Ishikawa (cell line): ENCODE results near the gene GALNT2.

Experiments
- CEBPB ChIP-seq: IDR thresholded peaks from 2 replicates; pipeline ENCODE4 v1.6.1; 2012
- CREB1 ChIP-seq: IDR thresholded peaks from 2 replicates; pipeline ENCODE4 v1.6.1; 2012; ENCODE audit warnings: low read depth
- EGR1 ChIP-seq: IDR thresholded peaks from 2 replicates; pipeline ENCODE4 v1.6.1; 2012
- EP300 ChIP-seq: IDR thresholded peaks from 2 replicates; pipeline ENCODE4 v1.6.1; 2012; ENCODE audit warnings: borderline replicate concordance
- FOXM1 ChIP-seq: IDR thresholded peaks from 2 replicates; pipeline ENCODE4 v1.6.1; 2012; ENCODE audit warnings: low read depth, borderline replicate concordance
- MAX ChIP-seq: IDR thresholded peaks from 2 replicates; pipeline ENCODE4 v1.6.1; 2012
- NFIC ChIP-seq: IDR thresholded peaks from 2 replicates; pipeline ENCODE4 v1.6.1; 2012
- RAD21 ChIP-seq: IDR thresholded peaks from 2 replicates; pipeline ENCODE4 v1.6.1; 2012; ENCODE audit warnings: low read depth
- REST ChIP-seq: IDR thresholded peaks from 2 replicates; pipeline ENCODE4 v1.6.1; 2012; ENCODE audit warnings: low read depth, mild to moderate bottlenecking
- TAF1 ChIP-seq: IDR thresholded peaks from 2 replicates; pipeline ENCODE4 v1.6.1; 2012; ENCODE audit warnings: low read depth, mild to moderate bottlenecking
- TCF12 ChIP-seq: IDR thresholded peaks from 2 replicates; pipeline ENCODE4 v1.6.1; 2012; ENCODE audit warnings: low read depth
- TEAD4 ChIP-seq: IDR thresholded peaks from 2 replicates; pipeline ENCODE4 v1.6.1; 2012
- USF1 ChIP-seq: IDR thresholded peaks from 2 replicates; pipeline ENCODE4 v1.6.1; 2012
- YY1 ChIP-seq: IDR thresholded peaks from 2 replicates; pipeline ENCODE4 v1.6.1; 2012; ENCODE audit warnings: low read depth
- ZBTB7A ChIP-seq: IDR thresholded peaks from 2 replicates; pipeline ENCODE4 v1.6.1; 2012; ENCODE audit warnings: low read depth

The GALNT2 gene

GRCh38 chr1:230259621-230260020, 192.6 kb downstream of the GALNT2 start:
- TF ChIP-seq REST (no peak), TCF12 (no peak), EP300 (no peak), USF1 (no peak), EGR1 (no peak), TAF1 (no peak), FOXM1 (no peak), NFIC (no peak), TEAD4 (no peak), MAX (no peak), RAD21 (no peak), ZBTB7A (no peak), CREB1 (no peak), YY1 (no peak), CEBPB (no peak)

DNA sequence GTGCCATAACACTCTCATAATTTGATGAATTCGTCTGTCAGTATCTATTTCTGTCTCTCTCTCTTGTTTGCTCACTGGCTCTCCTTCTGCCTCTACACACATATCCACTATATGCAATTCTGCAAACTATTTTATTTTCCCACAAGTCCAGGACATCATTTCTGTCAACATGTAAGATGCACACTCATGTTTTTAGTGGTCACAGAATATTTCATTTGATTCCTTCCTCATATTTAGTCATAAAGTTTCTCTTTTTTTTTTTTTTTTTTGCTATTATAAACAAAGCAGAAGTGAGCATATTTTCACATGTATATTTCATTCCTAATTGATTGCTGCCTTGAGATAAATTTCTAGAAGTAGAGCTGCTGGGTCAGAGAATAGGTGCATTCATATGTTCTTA, 193.8 kb downstream of the GALNT2 start:
- TF ChIP-seq REST (no peak), TEAD4 (no peak), YY1 (no peak), EP300 (no peak), CEBPB (no peak), USF1 (no peak), EGR1 (no peak), NFIC (no peak), ZBTB7A (no peak), TCF12 (no peak), MAX (no peak), TAF1 (no peak), FOXM1 (no peak), RAD21 (no peak), CREB1 (no peak)

DNA sequence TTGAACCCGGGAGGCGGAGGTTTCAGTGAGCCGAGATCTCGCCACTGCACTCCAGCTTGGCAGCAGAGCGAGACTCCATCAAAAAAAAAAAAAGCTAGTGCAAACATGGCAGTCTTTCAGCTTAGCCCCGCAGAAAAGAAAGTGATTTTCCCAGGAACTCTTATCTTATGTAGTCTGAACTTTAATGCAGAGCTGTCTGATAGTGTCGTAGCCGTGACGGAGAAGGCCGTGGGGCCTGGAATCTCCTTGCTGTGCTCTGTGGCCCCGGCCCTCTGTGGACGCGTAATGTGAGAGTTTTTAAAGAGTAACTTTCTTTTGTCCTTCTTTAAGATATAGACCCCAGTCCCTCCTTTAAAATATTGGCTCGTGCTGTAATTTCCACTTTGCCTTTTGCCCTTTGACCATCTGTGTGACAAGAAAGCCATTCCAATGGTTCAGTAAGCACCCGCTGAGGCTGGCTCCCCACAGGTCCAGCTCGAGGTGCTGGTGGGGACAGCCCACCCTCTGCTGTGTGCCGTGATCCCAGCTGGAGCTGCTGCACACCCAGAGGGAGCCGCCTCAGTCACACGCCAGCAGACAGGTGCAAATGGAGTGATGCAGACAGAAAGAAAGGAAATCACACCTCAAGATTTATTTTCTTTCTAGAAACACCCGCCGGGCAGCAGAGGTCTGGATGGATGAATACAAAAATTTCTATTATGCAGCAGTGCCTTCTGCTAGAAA, 195.1 kb downstream of the GALNT2 start:
- TF ChIP-seq TCF12, result no peak
- TF ChIP-seq FOXM1, result no peak
- no peak for TF ChIP-seq CEBPB
- no peak for TF ChIP-seq TEAD4
- no peak for TF ChIP-seq ZBTB7A
- TF ChIP-seq TAF1, result no peak
- TF ChIP-seq USF1, result no peak
- no peak for TF ChIP-seq CREB1
- no peak for TF ChIP-seq EP300
- TF ChIP-seq RAD21, result no peak
- no peak for TF ChIP-seq MAX
- TF ChIP-seq YY1, result no peak
- no peak for TF ChIP-seq REST
- TF ChIP-seq EGR1, result no peak
- no peak for TF ChIP-seq NFIC
